DND-41 (cell line): ENCODE measurements around the gene RASGEF1B.

Experiments used
- ATAC-seq: fragments of 200-7000 bp; cut with Tn5 transposase; 3 replicates; pipeline ENCODE4 v1.9.1; 2021; ENCODE audit warnings: low read depth; ENCODE audit not compliant: insufficient read depth
- DNase-seq: peaks from one replicate; pipeline ENCODE4 v3.0.0-alpha.2; 2020
- H2AFZ ChIP-seq: 2 replicates; pipeline ENCODE4 v1.6.0; 2012; ENCODE audit warnings: low read depth, low read length
- H3K27ac ChIP-seq: 2 replicates; pipeline ENCODE4 v1.5.1; 2012; ENCODE audit warnings: low read length, inconsistent platforms
- H3K27me3 ChIP-seq: fragments of 200-600 bp; sonication (generic); 2 replicates; pipeline ENCODE4 v1.6.0; 2012; ENCODE audit warnings: low read length, mild to moderate bottlenecking, inconsistent platforms; ENCODE audit not compliant: insufficient read depth, poor library complexity
- H3K36me3 ChIP-seq: 2 replicates; pipeline ENCODE4 v1.5.1; 2012; ENCODE audit warnings: low read length, inconsistent platforms; ENCODE audit not compliant: insufficient read depth
- H3K4me1 ChIP-seq: 2 replicates; pipeline ENCODE4 v1.5.1; 2012; ENCODE audit warnings: mild to moderate bottlenecking, low read length; ENCODE audit not compliant: insufficient read depth
- H3K4me2 ChIP-seq: 2 replicates; pipeline ENCODE4 v1.6.0; 2012; ENCODE audit warnings: mild to moderate bottlenecking, moderate library complexity, low read length, inconsistent platforms; ENCODE audit not compliant: insufficient read depth
- H3K4me3 ChIP-seq, 2 experiments: fragments of 200-600 bp in 1 of 2; shearing (Covaris generic) in 1 of 2; 2 replicates each; pipeline ENCODE4 v1.5.1; 2012 to 2016; ENCODE audit warnings: inconsistent platforms in 2 of 2, low read length in 2 of 2, mild to moderate bottlenecking in 2 of 2, low read depth in 1 of 2, moderate library complexity in 1 of 2
- H3K79me2 ChIP-seq: 2 replicates; pipeline ENCODE4 v1.6.0; 2012; ENCODE audit warnings: low read length, inconsistent platforms; ENCODE audit not compliant: insufficient read depth
- H3K9ac ChIP-seq: 2 replicates; pipeline ENCODE4 v1.6.0; 2012; ENCODE audit warnings: low read depth, mild to moderate bottlenecking, inconsistent platforms, low read length, moderate library complexity
- H3K9me3 ChIP-seq: 2 replicates; pipeline ENCODE4 v1.5.1; 2012; ENCODE audit warnings: low read length, moderate library complexity, mild to moderate bottlenecking, inconsistent platforms; ENCODE audit not compliant: insufficient read depth, severe bottlenecking
- H4K20me1 ChIP-seq: 2 replicates; pipeline ENCODE4 v1.6.0; 2012; ENCODE audit warnings: low read length; ENCODE audit not compliant: insufficient read depth
- EZH2 ChIP-seq: IDR thresholded peaks from 3 replicates; pipeline ENCODE4 v1.6.1; 2012; ENCODE audit warnings: borderline replicate concordance, low read depth, mild to moderate bottlenecking, moderate library complexity, low read length, inconsistent platforms; ENCODE audit not compliant: severe bottlenecking
- TF ChIP-seq, protein P1 (sequence below): IDR thresholded peaks from 2 replicates; pipeline ENCODE4 v1.5.1; 2012; ENCODE audit warnings: borderline replicate concordance, low read length, moderate library complexity, mild to moderate bottlenecking; ENCODE audit not compliant: poor library complexity, severe bottlenecking; ENCODE audit errors: extremely low read depth

RASGEF1B gene

DNA sequence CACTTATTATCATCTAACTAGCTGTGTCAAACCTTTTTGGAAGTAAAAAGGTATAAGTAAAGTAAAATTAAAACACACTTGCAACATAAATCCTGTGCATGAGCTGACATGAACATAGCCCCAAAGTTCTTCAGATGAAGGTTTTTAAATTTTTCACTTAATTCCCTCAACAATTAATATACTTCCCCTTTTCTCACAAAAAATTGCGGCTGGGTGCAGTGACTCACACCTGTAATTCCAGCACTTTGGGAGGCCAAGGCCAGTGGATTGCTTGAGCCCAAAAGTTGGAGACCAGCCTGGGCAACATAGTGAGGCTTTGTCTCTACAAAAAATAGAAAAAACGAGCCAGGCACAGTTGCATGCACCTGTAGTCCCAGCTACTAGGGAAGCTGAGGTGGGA, 16.8 kb downstream of the RASGEF1B start:
- Histone ChIP-seq H3K4me3 (no peak overlapping the region), H3K79me2 (no peaks in the 10 kb centered on the region), H3K36me3 (no peaks in the 10 kb centered on the region; the same call in 1 of the 2 replicates), H2AFZ (no peak overlapping the region), H3K9me3 (no peaks in the 10 kb centered on the region), H3K4me2 (no peak overlapping the region), H3K9ac (no peak overlapping the region), H3K27ac (no peak overlapping the region), H4K20me1 (no peaks in the 10 kb centered on the region), H3K27me3 (no peaks in the 10 kb centered on the region), H3K4me1 (no peaks in the 10 kb centered on the region)
- ATAC-seq (no peak), DNase-seq (no peak)
- TF ChIP-seq EZH2, result no peak
- TF ChIP-seq, protein P1, sequence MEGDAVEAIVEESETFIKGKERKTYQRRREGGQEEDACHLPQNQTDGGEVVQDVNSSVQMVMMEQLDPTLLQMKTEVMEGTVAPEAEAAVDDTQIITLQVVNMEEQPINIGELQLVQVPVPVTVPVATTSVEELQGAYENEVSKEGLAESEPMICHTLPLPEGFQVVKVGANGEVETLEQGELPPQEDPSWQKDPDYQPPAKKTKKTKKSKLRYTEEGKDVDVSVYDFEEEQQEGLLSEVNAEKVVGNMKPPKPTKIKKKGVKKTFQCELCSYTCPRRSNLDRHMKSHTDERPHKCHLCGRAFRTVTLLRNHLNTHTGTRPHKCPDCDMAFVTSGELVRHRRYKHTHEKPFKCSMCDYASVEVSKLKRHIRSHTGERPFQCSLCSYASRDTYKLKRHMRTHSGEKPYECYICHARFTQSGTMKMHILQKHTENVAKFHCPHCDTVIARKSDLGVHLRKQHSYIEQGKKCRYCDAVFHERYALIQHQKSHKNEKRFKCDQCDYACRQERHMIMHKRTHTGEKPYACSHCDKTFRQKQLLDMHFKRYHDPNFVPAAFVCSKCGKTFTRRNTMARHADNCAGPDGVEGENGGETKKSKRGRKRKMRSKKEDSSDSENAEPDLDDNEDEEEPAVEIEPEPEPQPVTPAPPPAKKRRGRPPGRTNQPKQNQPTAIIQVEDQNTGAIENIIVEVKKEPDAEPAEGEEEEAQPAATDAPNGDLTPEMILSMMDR, result no peak

DNA sequence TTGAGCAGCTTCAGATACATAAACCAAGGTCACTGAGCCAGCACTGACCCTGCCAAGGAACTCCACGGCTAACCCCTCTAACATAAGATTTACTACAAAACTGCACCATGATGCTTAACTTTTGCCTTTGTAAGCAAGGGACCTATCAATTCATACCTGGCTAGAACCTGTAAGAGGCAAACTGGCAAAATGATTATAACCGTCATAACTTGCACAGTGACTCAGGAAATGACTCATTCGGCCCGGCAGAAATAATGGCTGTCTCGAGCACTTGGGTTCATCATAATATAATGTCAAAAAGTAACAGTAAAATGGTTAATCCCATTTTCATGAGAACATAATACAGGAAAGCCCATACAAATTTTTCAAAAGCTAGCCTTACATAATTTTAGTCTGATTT, 17.2 kb downstream of the RASGEF1B start:
- no peak for ATAC-seq

DNA sequence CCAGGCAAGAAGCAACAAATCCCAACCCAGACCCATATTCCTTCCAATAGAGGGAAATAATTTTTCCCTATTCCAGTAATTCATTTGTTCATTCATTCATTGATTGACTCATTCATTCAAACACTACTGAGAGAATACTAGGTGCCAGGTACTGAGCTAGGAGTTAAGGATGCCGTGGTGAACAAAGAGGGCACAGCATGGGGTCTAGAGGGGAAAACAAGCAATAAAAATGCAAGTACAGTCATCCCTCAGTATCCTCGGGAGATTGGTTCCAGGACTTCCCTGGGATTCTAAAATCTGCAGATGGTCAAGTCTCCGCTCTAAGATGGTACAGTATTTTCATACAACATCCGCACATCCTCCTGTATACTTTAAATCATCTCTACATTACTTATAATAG, 18.7 kb downstream of the RASGEF1B start:
- Histone ChIP-seq H3K4me2 (no peak overlapping the region), H2AFZ (no peak overlapping the region), H4K20me1 (no peaks in the 10 kb centered on the region), H3K9me3 (no peaks in the 10 kb centered on the region), H3K4me1 (no peaks in the 10 kb centered on the region), H3K79me2 (no peaks in the 10 kb centered on the region), H3K9ac (no peak overlapping the region), H3K27me3 (no peaks in the 10 kb centered on the region), H3K27ac (no peak overlapping the region), H3K4me3 (no peak overlapping the region), H3K36me3 (peaks cover 1% of the 10 kb centered on the region; the same call in 1 of the 2 replicates)
- TF ChIP-seq, protein P1, result no peak
- no peak for TF ChIP-seq EZH2
- DNase-seq (no peak), ATAC-seq (no peak)

More for the DNA sequence above, 17.2 kb downstream of the RASGEF1B start:
- Histone ChIP-seq H3K4me3 (no peak overlapping the region), H3K79me2 (no peaks in the 10 kb centered on the region), H3K9ac (no peak overlapping the region), H3K4me1 (no peaks in the 10 kb centered on the region), H3K9me3 (no peaks in the 10 kb centered on the region), H4K20me1 (no peaks in the 10 kb centered on the region), H3K4me2 (no peak overlapping the region), H3K36me3 (no peaks in the 10 kb centered on the region; the same call in 1 of the 2 replicates), H3K27me3 (no peaks in the 10 kb centered on the region), H2AFZ (no peak overlapping the region), H3K27ac (no peak overlapping the region)
- no peak for TF ChIP-seq EZH2
- TF ChIP-seq, protein P1, result no peak
- DNase-seq, result no peak

DNA sequence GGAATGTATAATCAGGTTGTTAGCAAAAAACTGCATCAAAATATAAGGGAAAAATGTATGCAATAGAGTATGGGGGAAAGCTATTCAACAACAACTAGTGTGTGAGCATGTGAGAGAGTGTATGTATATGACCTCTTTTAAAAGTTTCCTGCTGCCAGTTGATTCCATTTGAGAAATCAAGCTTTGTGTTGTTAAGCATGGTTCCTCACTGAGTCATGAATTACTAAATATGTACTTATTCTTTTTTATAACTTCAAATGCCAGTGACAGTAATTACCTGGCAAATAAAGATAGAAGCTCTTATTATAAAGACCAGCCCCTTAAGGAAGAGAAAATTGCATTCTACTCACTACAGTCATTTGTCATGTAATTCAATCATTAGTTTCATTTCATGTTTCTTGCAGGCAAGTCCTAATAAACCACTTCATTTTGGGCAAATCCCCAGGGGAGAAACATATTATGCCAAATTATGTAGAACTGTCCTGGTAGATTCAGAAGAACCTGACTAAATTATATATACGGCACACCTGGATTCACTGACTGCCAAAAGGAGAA, 19.2 kb downstream of the RASGEF1B start:
- H4K20me1 ChIP-seq, result no peaks in the 10 kb centered on the region
- no peak overlapping the region for H2AFZ ChIP-seq
- H3K27me3 ChIP-seq, result no peaks in the 10 kb centered on the region
- H3K4me3 ChIP-seq, result no peak overlapping the region
- peaks cover 4% of the 10 kb centered on the region; the same call in 1 of the 2 replicates for H3K36me3 ChIP-seq
- H3K4me1 ChIP-seq, result no peaks in the 10 kb centered on the region
- ATAC-seq, result no peak
- DNase-seq, result no peak
- H3K9me3 ChIP-seq, result no peaks in the 10 kb centered on the region
- H3K9ac ChIP-seq, result no peak overlapping the region
- TF ChIP-seq, protein P1, result no peak
- TF ChIP-seq EZH2, result no peak
- no peak overlapping the region for H3K4me2 ChIP-seq
- H3K79me2 ChIP-seq, result no peaks in the 10 kb centered on the region
- H3K27ac ChIP-seq, result no peak overlapping the region
